GM21825 (cell line): ENCODE data around the gene BICRAL.
A peak's percentile ranks its signal among the peaks of the same experiment; 100 is the strongest.
"Not testable (repeated sequence)": the region's sequence is repeated elsewhere in the genome, so short reads cannot be mapped to it uniquely, and the experiment has no call there.

Source experiments
- ATAC-seq: cut with Tn5 transposase; IDR thresholded peaks from one replicate; pipeline ENCODE4 v1.9.1; 2021; ENCODE audit warnings: mild to moderate bottlenecking, moderate library complexity; ENCODE audit not compliant: unreplicated experiment

Gene BICRAL

GRCh38 chr6:42781796-42782688, at the start of gene BICRAL:
Gene BICRAL, plus strand, starts transcription at chr6:42782052. Its CDS starts 39,971 bp downstream, at chr6:42822023.
- ATAC-seq: peak; percentile 3

GRCh38 chr6:42733867-42734481, 47.9 kb upstream of the BICRAL start:
- not testable (repeated sequence) for ATAC-seq

- no peak for ATAC-seq
These were observed 45.9 kb upstream of the BICRAL start for GRCh38 chr6:42735976-42736375.

- ATAC-seq: no peak
These were observed 41.1 kb upstream of the BICRAL start for GRCh38 chr6:42740725-42741124.

GRCh38 chr6:42742116-42742894, 39.5 kb upstream of the BICRAL start:
- no peak for ATAC-seq

- ATAC-seq: no peak
These were observed 37.4 kb upstream of the BICRAL start for GRCh38 chr6:42744351-42744893.

- ATAC-seq: no peak
These were observed 36.7 kb upstream of the BICRAL start for GRCh38 chr6:42745083-42745639.

- ATAC-seq: peak; percentile 70
These were observed 36.0 kb upstream of the BICRAL start, which contains the start of gene TBCC for GRCh38 chr6:42745640-42746462. Gene TBCC, minus strand, starts transcription at chr6:42746103. Its CDS starts 30 bp downstream, at chr6:42746073.

- ATAC-seq: peak; percentile 43
These were observed 35.1 kb upstream of the BICRAL start for GRCh38 chr6:42746463-42747391.

GRCh38 chr6:42748203-42748898, 33.5 kb upstream of the BICRAL start:
- ATAC-seq: no peak

- ATAC-seq: no peak
These were observed 30.8 kb upstream of the BICRAL start for GRCh38 chr6:42751055-42751454.

GRCh38 chr6:42754759-42755158, 27.1 kb upstream of the BICRAL start:
- ATAC-seq: no peak

- no peak for ATAC-seq
These were observed 25.1 kb upstream of the BICRAL start for GRCh38 chr6:42756722-42757121.

- ATAC-seq: no peak
These were observed 23.0 kb upstream of the BICRAL start for GRCh38 chr6:42758756-42759430.

GRCh38 chr6:42761287-42762067, 20.4 kb upstream of the BICRAL start:
- ATAC-seq: no peak

GRCh38 chr6:42762426-42762859, 19.4 kb upstream of the BICRAL start:
- no peak for ATAC-seq

- ATAC-seq: no peak
These were observed 18.9 kb upstream of the BICRAL start for GRCh38 chr6:42762950-42763349.
